ENCODE data around the gene XCL2.
A peak's percentile ranks its signal among the peaks of the same experiment; 100 is the strongest.

The XCL2 gene

GRCh38 chr1:168512864-168513595, 30.8 kb downstream of the XCL2 start:
- no peak for DNase-seq

- DNase-seq = peak in 1 of 2 donors; percentile 77
Observed at GRCh38 chr1:168509875-168510791, 33.7 kb downstream of the XCL2 start.

DNA sequence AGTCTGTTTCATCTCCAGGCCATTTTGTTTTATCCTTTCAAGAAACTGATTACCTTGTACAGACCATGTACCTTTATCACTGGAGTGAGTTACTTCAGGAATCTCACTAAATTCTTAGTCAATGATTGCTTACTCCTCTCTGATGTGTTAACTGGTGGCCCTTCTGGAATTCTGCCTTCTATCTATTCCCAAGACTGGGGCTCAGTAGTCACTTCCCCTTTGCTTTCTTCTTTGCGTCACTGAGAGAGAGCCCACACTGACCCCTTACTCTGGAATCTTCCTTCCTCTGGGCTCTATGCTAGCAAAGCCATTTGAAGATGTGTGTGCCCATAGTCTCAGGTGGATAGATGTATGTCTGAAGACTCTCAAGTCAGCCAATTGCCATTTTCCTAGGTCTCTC, 34.6 kb downstream of the XCL2 start:
- DNase-seq = no peak

GRCh38 chr1:168507828-168508227, 36.0 kb downstream of the XCL2 start:
- no peak for DNase-seq

- DNase-seq = no peak
Observed at GRCh38 chr1:168507231-168507630, 36.6 kb downstream of the XCL2 start.

DNA sequence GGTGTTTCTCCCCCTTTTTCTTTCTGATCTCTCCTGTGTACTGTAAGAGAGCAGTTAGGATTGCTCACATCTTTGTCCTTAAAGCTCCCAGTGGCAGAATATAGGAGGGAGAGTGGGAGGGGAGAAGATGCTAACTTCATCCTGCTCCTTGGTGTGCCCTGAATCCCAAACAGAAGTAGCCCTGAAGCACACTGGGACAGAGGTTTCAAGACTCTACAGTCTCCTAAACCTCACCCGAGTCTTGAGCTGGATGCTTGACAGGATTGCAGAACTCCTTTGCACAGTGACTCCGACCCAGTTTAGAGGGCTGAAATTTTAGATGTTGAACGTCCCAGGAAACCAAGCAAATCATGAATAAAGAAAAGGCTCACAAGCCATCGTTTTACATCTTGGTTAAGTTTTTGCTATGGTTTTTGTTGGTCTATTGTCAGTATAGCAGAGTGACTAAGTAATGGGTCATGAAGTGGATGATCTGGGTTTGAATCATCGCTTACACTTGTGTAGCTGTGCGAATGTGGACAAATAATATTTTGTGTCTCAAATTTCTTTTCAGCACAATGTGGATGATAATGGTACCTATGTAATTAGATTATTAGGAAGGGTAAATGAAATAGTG, 37.5 kb downstream of the XCL2 start:
- DNase-seq = no peak

DNA sequence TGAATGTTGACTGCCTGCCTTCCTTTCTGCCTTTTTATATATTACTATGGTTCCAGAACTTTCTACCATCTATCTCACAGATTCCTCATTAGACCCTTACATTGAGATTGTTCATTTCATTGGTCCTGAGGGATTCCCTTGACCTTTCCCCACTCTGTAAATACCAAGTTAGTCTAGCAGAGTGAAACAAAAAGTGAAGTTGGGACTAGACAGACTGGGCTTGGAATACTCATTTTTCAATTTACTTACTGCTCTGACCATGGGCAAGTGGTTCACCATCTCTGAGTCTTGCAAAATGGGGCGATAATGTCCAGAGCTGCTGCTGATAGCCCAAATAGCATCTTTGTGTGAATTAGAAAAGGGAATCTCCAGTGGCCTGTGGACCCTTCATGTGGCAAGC, 38.8 kb downstream of the XCL2 start:
- no peak for DNase-seq

DNA sequence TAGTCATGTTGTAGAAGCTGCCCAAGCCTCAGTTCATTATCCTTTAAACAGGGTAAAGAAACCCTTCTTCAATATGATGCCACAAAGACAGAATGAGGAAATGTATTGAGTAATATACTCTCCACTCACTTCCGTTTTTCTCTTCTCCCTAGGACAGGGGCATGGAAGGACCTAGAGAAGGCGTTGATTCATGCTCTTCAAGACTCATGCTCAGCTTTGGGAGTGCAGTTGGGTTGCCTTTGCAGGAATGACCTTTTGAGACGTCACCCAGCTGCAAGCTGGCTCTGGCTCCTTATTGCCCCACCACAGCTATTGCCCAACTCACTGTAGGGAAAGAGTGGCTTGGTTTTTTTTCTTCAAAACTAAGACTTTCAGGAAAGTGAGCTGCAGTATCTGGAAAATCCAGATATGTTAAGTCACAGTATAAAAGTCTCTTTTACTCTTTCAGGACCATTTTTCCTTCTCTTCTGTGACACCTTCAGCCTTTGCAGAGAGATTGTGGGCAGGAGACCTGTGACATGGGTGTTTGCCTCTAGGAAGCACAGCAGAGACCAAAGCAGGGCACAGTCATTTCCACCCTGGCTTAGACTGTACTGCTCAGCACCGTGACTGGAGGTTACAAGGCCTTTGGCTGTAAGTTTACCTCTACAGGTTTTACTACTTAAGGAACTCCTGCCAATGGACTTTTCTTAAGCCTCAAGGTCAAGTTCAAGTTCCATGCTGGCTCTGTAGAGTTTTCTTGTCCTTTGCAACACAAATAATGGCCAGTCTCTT, 39.5 kb downstream of the XCL2 start:
- DNase-seq = peak; percentile 93 to 100

DNA sequence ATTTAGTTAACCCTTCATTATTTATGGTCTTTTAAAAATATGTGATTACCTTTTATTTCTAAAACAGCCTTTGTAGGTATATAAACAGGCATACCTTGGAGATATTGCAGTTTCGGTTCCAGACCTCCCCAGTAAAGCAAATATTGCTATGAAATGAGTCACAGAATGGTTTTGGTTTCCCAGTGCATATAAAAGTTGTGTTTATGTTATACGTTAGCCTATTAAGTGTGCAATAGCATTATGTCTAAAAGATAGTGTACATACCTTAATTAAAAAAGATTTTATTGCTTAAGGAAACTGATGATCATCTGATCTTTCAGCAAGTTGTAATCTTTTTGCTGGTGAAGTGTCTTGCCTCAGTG, 44.1 kb downstream of the XCL2 start:
- no peak for DNase-seq

- no peak for DNase-seq
Observed at GRCh38 chr1:168498956-168499687, 44.7 kb downstream of the XCL2 start.

GRCh38 chr1:168498159-168498631, 45.6 kb downstream of the XCL2 start:
- no peak for DNase-seq

GRCh38 chr1:168497376-168497950, 46.3 kb downstream of the XCL2 start:
- no peak for DNase-seq

DNA sequence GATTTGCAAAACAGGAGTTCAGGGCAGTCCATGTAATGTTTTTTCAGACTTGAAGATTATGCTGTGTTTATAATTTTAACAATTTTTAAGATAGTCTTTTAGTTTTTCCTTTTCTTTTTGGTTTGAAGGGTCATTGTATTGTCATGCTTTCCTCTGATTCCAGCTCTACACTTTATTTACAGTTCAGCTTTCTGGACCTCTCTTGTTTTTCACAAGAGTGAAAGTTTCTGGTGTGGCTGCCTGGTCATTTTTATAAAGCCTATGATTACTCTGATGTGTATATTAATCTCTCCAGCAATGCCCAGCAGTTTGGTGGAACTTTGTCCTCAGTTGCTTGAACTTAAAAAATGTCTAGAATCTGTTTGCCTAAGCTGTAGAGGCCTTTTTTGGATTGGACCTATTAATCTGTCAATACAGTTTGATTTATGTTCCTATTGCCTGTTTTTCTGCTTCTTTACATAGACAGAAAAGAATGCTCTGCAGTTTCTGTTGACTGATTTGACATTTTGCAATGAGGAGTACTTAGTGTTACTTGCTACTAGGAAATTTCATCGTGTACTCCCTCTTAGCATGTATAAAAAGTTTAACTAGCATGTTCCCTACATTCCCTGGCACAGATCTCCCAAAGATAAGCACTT, 52.2 kb downstream of the XCL2 start:
- no peak for DNase-seq
